A549 (cell line): ENCODE results near the gene TSPAN5. TPM values are rescaled to one million over a fixed set of nuclear protein-coding genes. Genes with fewer than 3 reads are reported as not detected.

Source experiments
- ATAC-seq, 2 experiments: fragments of 200-7000 bp in 1 of 2; fragments of >200 bp in 1 of 2; cut with Nextera tagmentation in 1 of 2; cut with Tn5 transposase in 1 of 2; 3 replicates each; pipeline versions ENCODE4 v1.8.0 to v1.9.1; 2018 to 2020; ENCODE audit warnings: mild to moderate bottlenecking in 1 of 2, moderate library complexity in 1 of 2
- CTCF ChIA-PET: fragments of 300-600 bp; sonication (Branson Sonifier 250); formaldehyde crosslinking; extraction: SDS; loops from one replicate; lab custom pipeline; 2021; ENCODE audit warnings: antibody characterized with exemption, inconsistent platforms; lab: Yijun Ruan, JAX
- POLR2A ChIA-PET: fragments of 350-600 bp; formaldehyde crosslinking; extraction: SDS; loops from one replicate; lab custom pipeline; 2021; ENCODE audit warnings: antibody characterized with exemption, inconsistent platforms; lab: Yijun Ruan, JAX
- DNase-seq, 2 experiments: peaks; one replicate each; pipeline versions ENCODE4 v3.0.0 to v3.0.0-alpha.2; 2011 to 2016; ENCODE audit warnings: low read depth in 1 of 2, low spot score in 1 of 2
- FAIRE-seq: peaks from 2 replicates; lab custom pipeline; 2011; peaks lifted over from hg19 to GRCh38; lab: Jason Lieb, UNC
- H3K27ac ChIP-seq, 2 experiments: fragments of >200 bp; sonication (Bioruptor Twin); formaldehyde crosslinking; 3 replicates each; pipeline ENCODE4 v1.5.1; 2016 to 2017
- H3K4me1 ChIP-seq: fragments of >200 bp; sonication (Bioruptor Twin); formaldehyde crosslinking; 3 replicates; pipeline ENCODE4 v1.6.1; 2016
- H3K4me2 ChIP-seq: fragments of >200 bp; sonication (Bioruptor Twin); formaldehyde crosslinking; 3 replicates; pipeline ENCODE4 v1.6.1; 2016
- H3K4me3 ChIP-seq: fragments of >200 bp; sonication (Bioruptor Twin); formaldehyde crosslinking; 3 replicates; pipeline ENCODE4 v1.5.1; 2016
- H3K9me3 ChIP-seq: fragments of >200 bp; sonication (Bioruptor Twin); formaldehyde crosslinking; 3 replicates; pipeline ENCODE4 v1.6.1; 2016
- ATOH8 ChIP-seq: fragments of 250-450 bp; sonication (Bioruptor Pico); IDR thresholded peaks from 2 replicates; pipeline ENCODE4 v1.5.0; 2020; ENCODE audit warnings: low read depth, mild to moderate bottlenecking, moderate library complexity
- BHLHE40 ChIP-seq: IDR thresholded peaks from 2 replicates; pipeline ENCODE4 v1.6.1; 2012; ENCODE audit warnings: low read depth, low read length, inconsistent platforms
- CBX8 ChIP-seq: fragments of 200-600 bp; sonication (generic); IDR thresholded peaks from 2 replicates; pipeline ENCODE4 v1.6.1; 2016
- E2F6 ChIP-seq: IDR thresholded peaks from 2 replicates; pipeline ENCODE4 v1.6.1; 2012; ENCODE audit warnings: low read depth, borderline replicate concordance
- EHMT2 ChIP-seq: fragments of 200-600 bp; sonication (generic); IDR thresholded peaks from 2 replicates; pipeline ENCODE4 v1.6.1; 2016; ENCODE audit warnings: antibody characterized with exemption, low read depth, mild to moderate bottlenecking, moderate library complexity
- EP300 ChIP-seq, 2 experiments: fragments of >200 bp; sonication (Bioruptor Twin); formaldehyde crosslinking; IDR thresholded peaks; 2 replicates in 1 of 2; 3 replicates in 1 of 2; pipeline ENCODE4 v1.6.1; 2016 to 2017
- ESRRA ChIP-seq: fragments of 150-350 bp; IDR thresholded peaks from 2 replicates; pipeline ENCODE4 v1.6.1; 2014; ENCODE audit warnings: mild to moderate bottlenecking, low read length, borderline replicate concordance
- FOSL2 ChIP-seq, 2 experiments: fragments of 450-650 bp in 1 of 2; fragments of >200 bp in 1 of 2; sonication (Bioruptor Twin) in 1 of 2; formaldehyde crosslinking; IDR thresholded peaks; 2 replicates each; pipeline versions ENCODE4 v1.5.0 to v1.6.1; 2016 to 2020; ENCODE audit warnings: mild to moderate bottlenecking in 1 of 2, moderate library complexity in 1 of 2
- FOXS1 ChIP-seq: fragments of 250-450 bp; sonication (Bioruptor Pico); IDR thresholded peaks from 2 replicates; pipeline ENCODE4 v1.5.0; 2020; ENCODE audit warnings: mild to moderate bottlenecking, moderate library complexity
- HDAC2 ChIP-seq: fragments of 200-600 bp; sonication (generic); IDR thresholded peaks from 2 replicates; pipeline ENCODE4 v1.6.1; 2016
- HEYL ChIP-seq: fragments of 250-450 bp; sonication (Bioruptor Pico); IDR thresholded peaks from 2 replicates; pipeline ENCODE4 v1.8.0; 2021; ENCODE audit warnings: mild to moderate bottlenecking, moderate library complexity
- JUN ChIP-seq, 2 experiments: fragments of >200 bp; sonication (Bioruptor Twin); formaldehyde crosslinking; IDR thresholded peaks; 2 replicates in 1 of 2; 3 replicates in 1 of 2; pipeline ENCODE4 v1.6.1; 2016 to 2017
- KDM5A ChIP-seq: fragments of 200-600 bp; sonication (generic); IDR thresholded peaks from 2 replicates; pipeline ENCODE4 v1.6.1; 2016; ENCODE audit warnings: antibody characterized with exemption, mild to moderate bottlenecking
- MYC ChIP-seq: IDR thresholded peaks from 2 replicates; pipeline ENCODE4 v1.6.1; 2012; ENCODE audit warnings: mild to moderate bottlenecking, inconsistent platforms, low read length, improper control_type of control experiment, borderline replicate concordance
- RAD21 ChIP-seq, 2 experiments: fragments of >200 bp in 1 of 2; sonication (Bioruptor Twin) in 1 of 2; formaldehyde crosslinking in 1 of 2; IDR thresholded peaks in 1 of 2; conservative IDR thresholded peaks in 1 of 2; 2 replicates in 1 of 2; 3 replicates in 1 of 2; pipeline ENCODE4 v1.6.1; 2012 to 2018; ENCODE audit warnings: inconsistent platforms in 1 of 2
- RARB ChIP-seq: fragments of 250-450 bp; sonication (Bioruptor Pico); IDR thresholded peaks from 2 replicates; pipeline ENCODE4 v1.8.0; 2021; ENCODE audit warnings: mild to moderate bottlenecking, moderate library complexity
- REST ChIP-seq: fragments of 200-600 bp; sonication (generic); IDR thresholded peaks from 2 replicates; pipeline ENCODE4 v1.6.1; 2016; ENCODE audit warnings: antibody characterized with exemption, mild to moderate bottlenecking, moderate library complexity
- RFX5 ChIP-seq: fragments of 450-650 bp; IDR thresholded peaks from 2 replicates; pipeline ENCODE4 v1.7.1; 2014; ENCODE audit warnings: antibody characterized with exemption, mild to moderate bottlenecking, moderate library complexity
- RNF2 ChIP-seq: fragments of 200-600 bp; sonication (generic); IDR thresholded peaks from 2 replicates; pipeline ENCODE4 v1.6.1; 2016; ENCODE audit warnings: low read depth, mild to moderate bottlenecking, antibody characterized with exemption, moderate library complexity, borderline replicate concordance
- SMC3 ChIP-seq: fragments of >200 bp; sonication (Bioruptor Twin); formaldehyde crosslinking; IDR thresholded peaks from 3 replicates; pipeline ENCODE4 v1.6.1; 2018; ENCODE audit warnings: inconsistent platforms
- TFCP2L1 ChIP-seq: fragments of 250-450 bp; sonication (Bioruptor Pico); IDR thresholded peaks from 2 replicates; pipeline ENCODE4 v1.5.0; 2021; ENCODE audit warnings: mild to moderate bottlenecking
- ZSCAN20 ChIP-seq: fragments of 250-450 bp; sonication (Bioruptor Pico); IDR thresholded peaks from 2 replicates; pipeline ENCODE4 v1.8.0; 2022; ENCODE audit warnings: mild to moderate bottlenecking, moderate library complexity
- WGBS: methylation state at CpG from one replicate; pipeline ENCODE4 v1.1.6; 2017; ENCODE audit errors: missing lambda C conversion rate; 5-methylcytosine and 5-hydroxymethylcytosine counted together
- polyA plus RNA-seq, 4 experiments: library from polyadenylated mRNA; depleted of rRNA in 3 of 4; stranded (reverse); fragments of >200 nt; fragmentation: RNase III in 1 of 4; extraction: RNeasy Plus Mini Kit Qiagen cat#74134 plus additional on column Dnase treatment in 1 of 4; gene quantifications; 2 replicates in 3 of 4; 3 replicates in 1 of 4; pipeline ENCODE4 v1.2.3, GENCODE V29; 2011 to 2017

The TSPAN5 gene
- polyA plus RNA-seq, 2 of the 4 experiments (the other 2 are of a cell fraction) = 9.5 to 12.4 TPM

GRCh38 chr4:98680806-98681205 lies 22.4 kb upstream of the TSPAN5 start:
- Histone ChIP-seq H3K4me1 (no peaks in the 10 kb centered on the region), H3K4me2 (no peak overlapping the region)
- no peak for FAIRE-seq
- CTCF ChIA-PET = no interaction called here
- POLR2A ChIA-PET = no interaction called here
- TF ChIP-seq FOSL2 (IDR thresholded peaks at IDR 0.05) = no peak
- TF ChIP-seq FOSL2 (CRISPR knock-in tag; IDR thresholded peaks at IDR 0.05) = no peak
- TF ChIP-seq TFCP2L1 (CRISPR knock-in tag) = no peak
- TF ChIP-seq REST = no peak
- TF ChIP-seq EHMT2 = no peak
- no peak for TF ChIP-seq RNF2
- no peak for TF ChIP-seq ATOH8 (CRISPR knock-in tag)
- no peak for TF ChIP-seq SMC3
- no peak for TF ChIP-seq EP300 (IDR thresholded peaks at IDR 0.05)
- TF ChIP-seq HDAC2 = no peak
- no peak for TF ChIP-seq FOXS1 (CRISPR knock-in tag)
- no peak for TF ChIP-seq MYC
- TF ChIP-seq RFX5 = no peak
- TF ChIP-seq RAD21 (conservative IDR thresholded peaks at IDR 0.05 in 1 of 2, IDR thresholded peaks at IDR 0.05 in 1 of 2) = no peak
- no peak for TF ChIP-seq BHLHE40
- TF ChIP-seq HEYL (CRISPR knock-in tag) = no peak
- no peak for TF ChIP-seq KDM5A
- no peak for TF ChIP-seq ESRRA
- no peak for TF ChIP-seq JUN (IDR thresholded peaks at IDR 0.05)
- no peak for TF ChIP-seq E2F6
- TF ChIP-seq, all 56 proteins: peak for 0
- Histone ChIP-seq H3K9me3 (no peaks in the 10 kb centered on the region), H3K4me3 (no peak overlapping the region), H3K27ac (no peak overlapping the region)
- DNase-seq (no peak), ATAC-seq (no peak)

DNA sequence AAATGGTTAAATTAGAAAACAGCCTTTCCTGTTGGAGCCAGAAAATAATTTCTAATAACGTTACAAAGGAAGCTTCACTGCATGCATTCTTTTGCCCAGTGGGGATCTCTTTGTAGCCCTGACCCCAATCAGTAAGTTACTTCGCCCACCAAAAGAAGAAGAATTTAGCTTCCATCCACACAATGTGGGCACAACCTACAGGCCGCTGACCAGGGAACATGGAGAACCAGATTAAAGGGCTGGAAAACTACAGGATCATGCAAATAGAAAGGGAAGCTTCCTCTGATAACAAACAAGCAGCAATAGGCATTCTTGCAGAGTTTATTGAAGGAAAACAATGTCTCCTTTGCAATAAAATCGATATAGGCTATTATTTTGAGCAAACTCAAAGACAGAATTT lies 21.3 kb upstream of the TSPAN5 start:
- ChIA-PET POLR2A (no interaction called here), CTCF (no interaction called here)
- no peaks in the 10 kb centered on the region for H3K4me1 ChIP-seq
- no peak for TF ChIP-seq CBX8
- H3K27ac ChIP-seq = no peak overlapping the region
- no peak for DNase-seq
- no peak for ATAC-seq
- FAIRE-seq = no peak
- no peak overlapping the region for H3K4me3 ChIP-seq
- H3K9me3 ChIP-seq = no peaks in the 10 kb centered on the region
- WGBS = 56% methylated on average over 4 of the region's 4 CpGs
- H3K4me2 ChIP-seq = no peak overlapping the region

GRCh38 chr4:98677799-98678198 lies 19.4 kb upstream of the TSPAN5 start:
- 92% methylated on average over 3 of the region's 3 CpGs for WGBS
- ChIA-PET POLR2A (no interaction called here), CTCF (interaction anchor here (0.8 kb wide), 1 partner anchor 1130 kb away, joined by 4 read pairs; no protein-coding TSS in a partner anchor)
- H3K4me3 ChIP-seq = no peak overlapping the region
- DNase-seq = no peak
- ATAC-seq = no peak
- H3K27ac ChIP-seq = no peak overlapping the region
- H3K4me1 ChIP-seq = no peaks in the 10 kb centered on the region
- no peak for TF ChIP-seq RARB
- TF ChIP-seq ZSCAN20 = no peak
- no peak for TF ChIP-seq SMC3
- TF ChIP-seq, all 56 proteins: peak for 0
- Histone ChIP-seq H3K9me3 (no peaks in the 10 kb centered on the region), H3K4me2 (no peak overlapping the region)
- FAIRE-seq = no peak
